Activated naive CD8-positive, alpha-beta T cell treated with anti-CD3 and anti-CD28 coated beads, Interleukin-2, amount 10 ng/mL, durations not matched to agents 7 days and 5 days (primary cell): Measurements from ENCODE around the gene RXRA. TPM values are rescaled to one million over a fixed set of nuclear protein-coding genes. Genes with fewer than 3 reads are reported as not detected.

Experiments
- ATAC-seq: fragments of 150-1000 bp; cut with Tn5 transposase; one replicate; pipeline ENCODE4 v1.10.0; 2021; ENCODE audit warnings: low read depth, moderate library complexity
- POLR2A ChIA-PET: fragments of 350-600 bp; sonication (Branson Sonifier 250); formaldehyde crosslinking; loops from one replicate; lab custom pipeline; 2021; ENCODE audit warnings: antibody characterized with exemption; lab: Charles Lee
- DNase-seq: peaks from one replicate; pipeline ENCODE4 v3.0.0; 2021
- H3K27ac Mint-ChIP-seq: one replicate; pipeline ENCODE4 v1.8.0; 2022; ENCODE audit warnings: mild to moderate bottlenecking, mixed read lengths
- H3K27me3 Mint-ChIP-seq: one replicate; pipeline ENCODE4 v1.8.0; 2022; ENCODE audit warnings: mild to moderate bottlenecking, moderate library complexity, mixed read lengths
- H3K36me3 Mint-ChIP-seq: one replicate; pipeline ENCODE4 v1.8.0; 2021; ENCODE audit warnings: mild to moderate bottlenecking, mixed read lengths
- H3K4me1 Mint-ChIP-seq: one replicate; pipeline ENCODE4 v1.8.0; 2021; ENCODE audit warnings: mixed read lengths
- H3K4me3 Mint-ChIP-seq: one replicate; pipeline ENCODE4 v1.8.0; 2022; ENCODE audit warnings: mild to moderate bottlenecking, moderate library complexity, mixed read lengths
- H3K9me3 Mint-ChIP-seq: one replicate; pipeline ENCODE4 v1.8.0; 2021; ENCODE audit warnings: mixed read lengths
- total RNA-seq, 2 experiments: library from RNA; stranded (reverse); gene quantifications; one replicate each; pipeline ENCODE4 v1.2.3, GENCODE V29; 2021

Gene RXRA
- total RNA-seq, 2 experiments from 2014 or later, result 5.6 to 7.1 TPM

DNA sequence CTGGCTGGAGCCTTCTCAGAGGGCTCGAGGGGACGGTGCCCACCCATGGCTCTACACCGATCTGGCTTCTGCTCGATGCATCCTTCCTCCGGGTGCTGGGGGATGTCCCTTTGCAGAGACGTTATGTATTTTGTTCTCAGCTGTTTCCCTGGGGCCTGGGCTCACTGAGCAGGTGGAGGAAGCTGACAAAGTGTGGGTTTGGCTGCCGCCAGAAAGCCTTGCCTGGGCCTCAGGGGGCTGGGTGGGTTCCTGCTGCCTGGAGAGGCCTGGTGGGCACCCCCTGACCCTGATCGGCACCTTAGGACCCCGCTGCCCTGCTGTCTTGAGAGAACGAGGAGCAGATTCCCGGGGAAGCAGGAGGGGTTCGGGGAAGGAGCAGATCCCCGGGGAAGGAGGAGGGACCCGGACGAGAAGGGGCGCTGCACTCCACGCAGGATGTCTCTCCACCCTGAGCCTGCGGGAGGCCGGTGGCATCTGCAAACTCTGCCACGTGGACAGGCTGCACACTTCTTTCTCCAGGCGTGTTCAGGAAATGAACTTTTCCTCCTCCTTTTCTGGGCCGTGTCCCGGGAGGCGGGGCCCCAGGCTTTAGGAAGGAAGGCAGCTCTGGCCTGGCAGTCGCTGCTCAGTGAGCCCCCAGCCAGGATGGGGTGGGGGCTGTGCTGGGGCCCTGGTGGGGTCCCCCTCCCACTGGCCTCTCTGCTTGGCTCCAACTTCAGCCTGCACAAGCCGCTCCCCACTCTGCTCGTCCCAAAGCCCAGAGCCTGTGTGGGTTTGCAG, 148.9 kb downstream of the RXRA start:
- POLR2A ChIA-PET, result interaction anchor here (2.3 kb wide), 1 partner anchor 19 kb away, joined by 9 read pairs; no protein-coding TSS in a partner anchor
- peak overlapping the region; percentile 88 for H3K27ac Mint-ChIP-seq
- H3K36me3 Mint-ChIP-seq, result no peaks in the 10 kb centered on the region
- DNase-seq, result peak; percentile 48
- H3K27me3 Mint-ChIP-seq, result no peaks in the 10 kb centered on the region
- peak; percentile 73 for ATAC-seq
- H3K9me3 Mint-ChIP-seq, result no peaks in the 10 kb centered on the region
- H3K4me3 Mint-ChIP-seq, result no peak overlapping the region
- peaks cover 2% of the 10 kb centered on the region for H3K4me1 Mint-ChIP-seq

DNA sequence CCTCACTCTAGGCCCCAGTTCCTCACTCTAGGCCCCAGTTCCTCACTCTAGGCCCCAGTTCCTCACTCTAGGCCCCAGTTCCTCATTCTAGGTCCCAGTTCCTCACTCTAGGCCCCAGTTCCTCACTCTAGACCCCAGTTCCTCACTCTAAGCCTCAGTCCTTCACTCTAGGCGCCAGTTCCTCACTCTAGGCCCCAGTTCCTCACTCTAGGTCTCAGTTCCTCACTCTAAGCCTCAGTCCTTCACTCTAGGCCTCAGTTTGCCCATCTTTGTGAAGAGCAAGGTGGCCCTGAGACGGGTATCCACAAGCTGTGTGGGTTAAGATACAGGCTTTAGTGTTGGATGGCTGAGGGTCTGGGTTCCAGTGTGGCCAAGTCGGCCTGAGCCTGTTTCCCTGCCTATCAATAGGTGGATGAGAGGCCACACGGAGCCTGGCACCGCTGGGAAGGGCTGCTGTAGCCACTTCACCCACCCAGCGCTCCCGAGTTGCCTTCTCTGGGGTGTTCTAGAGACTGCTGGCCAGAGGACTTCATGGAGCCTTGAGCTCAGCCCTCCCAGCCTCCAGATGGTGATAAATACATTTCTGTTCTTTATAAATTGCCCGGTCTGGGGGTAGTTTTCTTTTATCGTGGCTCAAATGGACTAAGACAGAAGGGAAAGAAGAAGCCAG, 150.2 kb downstream of the RXRA start:
- peak overlapping the region; percentile 25 for H3K27ac Mint-ChIP-seq
- no peaks in the 10 kb centered on the region for H3K9me3 Mint-ChIP-seq
- no peaks in the 10 kb centered on the region for H3K36me3 Mint-ChIP-seq
- no peak overlapping the region for H3K4me3 Mint-ChIP-seq
- H3K27me3 Mint-ChIP-seq, result no peaks in the 10 kb centered on the region
- no peak for DNase-seq
- H3K4me1 Mint-ChIP-seq, result peaks cover 2% of the 10 kb centered on the region
- no peak for ATAC-seq
- POLR2A ChIA-PET, result no interaction called here

DNA sequence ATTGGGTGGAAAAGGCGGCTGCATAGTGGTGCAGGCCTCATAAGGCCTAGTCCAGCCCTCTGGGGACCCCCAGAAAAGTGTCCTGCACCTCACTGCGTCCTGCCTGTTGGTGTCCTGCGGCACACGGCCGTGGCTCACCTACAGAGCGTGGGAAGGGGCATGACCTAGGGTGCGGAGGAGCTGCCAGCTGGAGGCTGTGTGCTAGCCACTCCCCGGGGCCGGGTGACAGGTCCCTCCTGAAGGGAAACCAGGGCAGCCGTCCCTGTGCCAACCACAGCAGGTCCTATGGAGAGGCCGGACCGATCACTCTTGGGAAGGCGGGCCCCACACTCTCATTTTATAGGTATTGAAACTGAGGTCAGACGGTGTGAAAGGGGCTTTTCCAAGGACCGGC, 150.7 kb downstream of the RXRA start:
- no peak overlapping the region for H3K4me3 Mint-ChIP-seq
- DNase-seq (no peak), ATAC-seq (no peak)
- no peaks in the 10 kb centered on the region for H3K9me3 Mint-ChIP-seq
- H3K4me1 Mint-ChIP-seq, result peaks cover 2% of the 10 kb centered on the region
- POLR2A ChIA-PET, result no interaction called here
- no peaks in the 10 kb centered on the region for H3K27me3 Mint-ChIP-seq
- no peak overlapping the region for H3K27ac Mint-ChIP-seq
- H3K36me3 Mint-ChIP-seq, result no peaks in the 10 kb centered on the region

DNA sequence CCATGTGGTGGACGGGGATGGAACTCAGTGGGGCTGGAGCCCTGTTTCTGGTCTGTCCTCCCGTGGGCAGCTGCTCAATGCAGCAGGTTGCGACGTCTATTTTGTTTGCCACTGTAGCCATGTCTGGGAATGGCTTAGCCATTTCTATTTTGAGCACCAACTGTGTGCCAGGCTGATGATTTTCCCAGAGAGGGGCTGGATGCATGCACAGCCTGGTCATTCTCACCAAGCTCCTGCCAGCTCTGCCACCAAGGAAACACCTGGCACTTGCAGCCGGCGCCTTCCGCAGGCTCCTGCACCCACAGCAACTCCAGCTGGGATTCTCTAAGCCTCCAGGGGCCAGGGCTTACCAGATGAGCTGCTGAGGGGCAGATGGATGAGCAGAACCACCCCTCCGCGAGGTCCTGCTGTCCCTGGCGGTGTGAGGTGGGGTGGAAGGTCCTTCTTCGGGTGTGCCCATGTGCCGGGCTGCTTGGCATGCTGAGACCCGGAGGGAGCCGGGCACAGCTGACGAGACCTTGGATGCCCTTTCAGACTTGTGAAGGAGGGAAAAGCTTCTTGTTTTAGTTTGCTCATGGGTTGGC, 151.2 kb downstream of the RXRA start:
- no peak overlapping the region for H3K27ac Mint-ChIP-seq

DNA sequence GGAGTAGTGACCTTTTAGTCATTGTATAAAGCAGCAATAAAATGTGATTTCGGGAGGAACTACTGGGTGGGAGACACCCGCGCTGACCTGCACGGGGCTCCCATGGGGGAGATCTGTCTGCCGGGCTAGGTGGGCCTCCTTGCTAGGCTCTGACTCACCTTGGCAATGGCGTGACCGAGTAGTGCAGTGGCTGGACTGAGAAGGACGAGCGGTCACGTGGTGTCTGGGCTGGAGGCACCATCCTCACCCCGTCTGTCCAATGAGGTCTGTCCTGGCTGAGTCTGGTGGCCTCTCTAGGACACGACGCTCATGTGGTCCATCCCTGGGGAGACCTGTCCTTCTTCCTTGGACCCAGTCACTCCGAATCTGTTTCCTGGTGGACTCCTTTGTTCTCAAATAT, 151.7 kb downstream of the RXRA start:
- H3K27me3 Mint-ChIP-seq, result no peaks in the 10 kb centered on the region
- no peaks in the 10 kb centered on the region for H3K36me3 Mint-ChIP-seq
- DNase-seq, result no peak
- H3K9me3 Mint-ChIP-seq, result no peaks in the 10 kb centered on the region
- H3K4me1 Mint-ChIP-seq, result peaks cover 2% of the 10 kb centered on the region
- no peak overlapping the region for H3K27ac Mint-ChIP-seq
- H3K4me3 Mint-ChIP-seq, result no peak overlapping the region
- ATAC-seq, result no peak
- POLR2A ChIA-PET, result no interaction called here

More for the DNA sequence above, 151.2 kb downstream of the RXRA start:
- Mint-ChIP-seq H3K36me3 (no peaks in the 10 kb centered on the region), H3K27me3 (no peaks in the 10 kb centered on the region), H3K9me3 (no peaks in the 10 kb centered on the region), H3K4me3 (no peak overlapping the region), H3K4me1 (peaks cover 2% of the 10 kb centered on the region)
- no peak for DNase-seq
- POLR2A ChIA-PET, result no interaction called here
- no peak for ATAC-seq

DNA sequence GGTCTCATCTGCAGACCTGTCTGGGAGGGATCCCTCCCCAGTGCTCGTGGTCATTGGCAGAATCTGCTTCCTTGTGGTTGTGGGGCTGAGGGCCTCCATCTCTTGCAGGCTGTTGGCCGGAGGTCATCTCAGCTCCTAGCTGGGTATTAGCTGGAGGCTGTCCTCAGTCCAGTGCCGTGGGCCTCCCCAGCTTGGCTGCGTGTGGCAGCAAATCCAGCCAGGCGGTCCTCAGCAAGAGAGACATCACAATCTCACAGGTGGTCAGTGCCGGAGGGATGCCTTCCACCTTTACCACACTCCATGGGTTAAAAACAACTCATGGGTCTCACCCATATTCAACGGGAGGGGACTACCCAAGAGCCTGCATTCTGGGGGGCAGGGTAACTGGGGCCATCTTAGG, 155.5 kb downstream of the RXRA start:
- POLR2A ChIA-PET, result no interaction called here

DNA sequence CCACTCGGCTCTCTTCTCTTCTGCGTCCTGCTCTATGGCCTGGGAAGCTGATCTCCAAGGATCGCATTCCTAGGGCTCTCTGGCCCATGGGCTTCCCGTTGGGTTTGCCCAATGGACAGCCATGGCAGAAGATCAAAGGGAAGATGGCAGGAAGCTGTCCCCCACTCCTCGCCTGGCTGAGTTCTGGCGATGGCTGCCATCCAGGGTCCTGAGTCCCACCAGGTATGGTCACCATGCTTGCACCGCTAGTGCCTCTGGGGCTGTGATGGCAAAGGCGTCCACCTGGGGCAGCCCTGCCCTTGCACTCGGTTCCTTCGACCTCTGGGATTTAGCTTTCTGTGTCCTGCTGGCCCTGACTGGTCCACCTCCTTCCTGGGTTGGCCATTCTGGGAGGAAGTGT, 156.0 kb downstream of the RXRA start:
- Mint-ChIP-seq H3K4me1 (no peaks in the 10 kb centered on the region), H3K9me3 (no peaks in the 10 kb centered on the region), H3K27me3 (no peaks in the 10 kb centered on the region), H3K4me3 (no peak overlapping the region), H3K36me3 (no peaks in the 10 kb centered on the region), H3K27ac (no peak overlapping the region)
- ATAC-seq, result no peak
- DNase-seq, result no peak
- POLR2A ChIA-PET, result no interaction called here

More for the DNA sequence above, 155.5 kb downstream of the RXRA start:
- Mint-ChIP-seq H3K9me3 (no peaks in the 10 kb centered on the region), H3K27ac (no peak overlapping the region), H3K4me3 (no peak overlapping the region), H3K36me3 (no peaks in the 10 kb centered on the region), H3K27me3 (no peaks in the 10 kb centered on the region), H3K4me1 (no peaks in the 10 kb centered on the region)
- DNase-seq (no peak), ATAC-seq (no peak)

DNA sequence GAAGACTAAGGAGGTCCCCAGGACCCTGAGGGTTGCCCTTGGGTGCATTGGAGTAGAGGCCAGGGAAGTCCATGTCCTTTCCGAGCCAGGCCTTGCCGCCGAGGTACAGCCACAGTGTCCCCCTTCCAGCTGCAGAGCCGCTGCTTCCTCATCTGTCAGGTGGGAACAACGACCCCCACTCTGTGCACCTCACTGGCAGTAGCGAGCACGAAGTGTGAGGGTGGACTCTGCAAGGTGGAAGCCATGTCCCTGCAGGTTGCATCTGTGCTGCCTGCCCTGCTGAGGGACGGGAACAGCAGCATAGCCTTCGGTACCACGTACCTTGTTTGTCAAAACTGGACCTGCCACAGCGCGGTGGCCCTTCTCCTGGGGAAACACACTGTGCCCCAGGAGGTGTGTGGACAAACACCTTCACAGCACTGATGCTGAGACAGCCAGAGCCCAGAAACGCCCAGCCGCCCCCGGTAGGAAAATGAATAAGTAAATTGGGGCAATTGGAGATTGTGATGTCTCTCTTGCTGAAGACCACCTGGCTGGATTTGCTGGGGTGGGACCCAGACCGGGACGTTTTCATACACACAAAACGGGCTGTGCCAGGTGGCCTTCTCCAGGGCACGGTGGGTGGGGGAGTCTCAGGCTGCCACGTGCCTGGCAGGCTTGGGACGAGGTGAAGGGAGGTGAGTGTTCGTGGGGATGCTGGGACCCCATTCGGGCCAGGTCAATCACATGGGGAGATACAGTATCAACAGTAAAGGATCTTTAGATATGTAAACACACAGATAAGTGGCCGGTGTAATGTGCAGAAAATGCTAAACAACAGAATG, 157.3 kb downstream of the RXRA start:
- Mint-ChIP-seq H3K27ac (no peak overlapping the region), H3K4me3 (no peak overlapping the region), H3K4me1 (no peaks in the 10 kb centered on the region), H3K27me3 (no peaks in the 10 kb centered on the region), H3K9me3 (no peaks in the 10 kb centered on the region), H3K36me3 (no peaks in the 10 kb centered on the region)
- ATAC-seq, result no peak
- POLR2A ChIA-PET, result no interaction called here
- no peak for DNase-seq

DNA sequence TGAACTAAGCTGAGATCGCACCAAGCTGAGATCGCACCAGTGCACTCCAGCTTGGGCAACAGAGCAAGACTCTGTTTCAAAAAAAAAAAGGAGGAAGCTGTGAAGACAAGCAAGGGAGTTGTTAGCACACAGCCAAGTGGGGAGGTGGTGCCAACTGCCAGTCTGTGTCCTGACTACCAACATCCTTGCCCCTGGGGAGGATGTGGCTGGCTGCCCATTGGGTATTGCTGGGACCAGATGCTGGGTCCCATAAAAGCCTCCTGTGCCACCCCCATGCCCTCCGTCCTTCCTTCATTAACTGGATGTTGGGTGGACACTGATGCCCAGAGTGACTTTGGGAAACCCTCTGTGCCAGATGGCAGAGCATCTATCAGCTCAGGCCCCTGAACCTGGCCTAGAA, 158.2 kb downstream of the RXRA start:
- Mint-ChIP-seq H3K9me3 (no peaks in the 10 kb centered on the region), H3K27me3 (no peaks in the 10 kb centered on the region), H3K36me3 (no peaks in the 10 kb centered on the region), H3K4me1 (no peaks in the 10 kb centered on the region), H3K27ac (no peak overlapping the region), H3K4me3 (no peak overlapping the region)
- POLR2A ChIA-PET, result no interaction called here
- ATAC-seq, result no peak
- peak; percentile 12 for DNase-seq

DNA sequence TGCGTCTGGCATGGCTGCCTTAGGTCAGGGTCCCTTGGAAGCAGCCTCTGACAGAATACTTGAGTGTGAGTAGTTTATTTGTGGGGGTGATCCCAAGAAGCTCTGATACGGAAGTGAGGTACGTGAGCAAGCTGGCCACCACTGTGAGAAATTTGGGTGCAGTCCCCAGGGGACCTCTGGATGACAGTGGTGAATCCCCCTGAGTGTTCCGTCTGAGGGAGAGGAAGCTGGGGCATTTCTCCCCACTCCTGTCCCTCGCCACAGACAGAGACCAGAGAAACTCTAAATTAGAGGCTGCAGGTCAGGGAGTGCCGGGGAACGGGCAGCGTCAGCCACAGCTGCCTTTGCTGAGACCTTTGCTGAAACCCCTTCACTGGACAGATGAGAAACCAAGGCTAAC, 159.4 kb downstream of the RXRA start:
- POLR2A ChIA-PET, result no interaction called here
- no peak overlapping the region for H3K27ac Mint-ChIP-seq
- no peak overlapping the region for H3K4me3 Mint-ChIP-seq
- DNase-seq (peak; percentile 5), ATAC-seq (no peak)
- no peaks in the 10 kb centered on the region for H3K27me3 Mint-ChIP-seq
- no peaks in the 10 kb centered on the region for H3K36me3 Mint-ChIP-seq
- no peaks in the 10 kb centered on the region for H3K9me3 Mint-ChIP-seq
- H3K4me1 Mint-ChIP-seq, result no peaks in the 10 kb centered on the region

DNA sequence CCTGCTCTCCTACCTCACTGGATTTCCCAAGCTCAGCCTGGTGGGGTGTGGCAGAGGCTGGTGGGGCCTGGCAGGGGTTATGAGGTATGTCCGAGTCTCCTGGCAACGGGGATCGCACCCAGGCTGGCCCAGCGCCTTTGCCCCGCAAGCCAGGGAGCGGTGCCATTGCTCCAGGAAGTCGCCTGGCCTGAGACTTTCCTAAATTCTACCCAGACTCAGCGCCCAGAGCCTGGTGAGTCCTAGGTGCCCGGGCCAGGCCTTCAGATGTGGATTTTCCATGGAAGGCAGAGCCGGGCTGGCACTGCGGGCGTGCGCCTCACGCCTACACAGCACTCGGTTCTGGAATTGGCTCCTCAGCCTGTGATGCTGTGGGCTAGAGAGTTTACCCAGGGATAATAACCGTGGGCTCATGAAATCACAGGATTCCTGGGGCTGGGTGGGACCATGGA, 159.9 kb downstream of the RXRA start:
- ATAC-seq (no peak), DNase-seq (peak; percentile 7)
- Mint-ChIP-seq H3K27ac (no peak overlapping the region), H3K4me1 (no peaks in the 10 kb centered on the region), H3K27me3 (no peaks in the 10 kb centered on the region), H3K9me3 (no peaks in the 10 kb centered on the region), H3K4me3 (no peak overlapping the region), H3K36me3 (no peaks in the 10 kb centered on the region)
- POLR2A ChIA-PET, result no interaction called here

DNA sequence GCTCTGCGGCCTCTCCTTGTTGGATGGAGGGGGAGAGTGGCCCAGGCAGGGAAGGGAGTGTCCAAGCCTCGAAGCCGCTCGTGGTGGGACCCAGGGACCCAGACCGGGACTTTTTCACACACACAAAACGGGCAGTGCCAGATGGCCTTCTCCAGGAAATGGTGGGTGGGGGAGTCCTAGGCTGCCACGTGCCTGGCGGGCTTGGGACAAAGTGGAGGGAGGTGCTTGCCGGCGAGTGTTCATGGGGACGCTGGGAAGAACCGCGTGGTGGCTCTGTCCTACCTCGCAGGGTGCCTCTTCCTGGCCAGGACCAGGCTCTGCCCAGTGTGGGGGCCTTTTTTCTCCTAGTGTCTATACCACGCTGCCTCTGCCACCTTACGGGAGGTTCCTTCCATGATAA, 160.3 kb downstream of the RXRA start:
- Mint-ChIP-seq H3K36me3 (no peaks in the 10 kb centered on the region), H3K4me1 (no peaks in the 10 kb centered on the region), H3K27me3 (no peaks in the 10 kb centered on the region), H3K27ac (no peak overlapping the region), H3K4me3 (no peak overlapping the region), H3K9me3 (no peaks in the 10 kb centered on the region)
- ATAC-seq, result no peak
- peak; percentile 18 for DNase-seq
- POLR2A ChIA-PET, result no interaction called here
